ENCODE results near the gene AMY2B.
"Not testable (repeated sequence)": the region's sequence is repeated elsewhere in the genome, so short reads cannot be mapped to it uniquely, and the experiment has no call there.

Gene AMY2B

DNA sequence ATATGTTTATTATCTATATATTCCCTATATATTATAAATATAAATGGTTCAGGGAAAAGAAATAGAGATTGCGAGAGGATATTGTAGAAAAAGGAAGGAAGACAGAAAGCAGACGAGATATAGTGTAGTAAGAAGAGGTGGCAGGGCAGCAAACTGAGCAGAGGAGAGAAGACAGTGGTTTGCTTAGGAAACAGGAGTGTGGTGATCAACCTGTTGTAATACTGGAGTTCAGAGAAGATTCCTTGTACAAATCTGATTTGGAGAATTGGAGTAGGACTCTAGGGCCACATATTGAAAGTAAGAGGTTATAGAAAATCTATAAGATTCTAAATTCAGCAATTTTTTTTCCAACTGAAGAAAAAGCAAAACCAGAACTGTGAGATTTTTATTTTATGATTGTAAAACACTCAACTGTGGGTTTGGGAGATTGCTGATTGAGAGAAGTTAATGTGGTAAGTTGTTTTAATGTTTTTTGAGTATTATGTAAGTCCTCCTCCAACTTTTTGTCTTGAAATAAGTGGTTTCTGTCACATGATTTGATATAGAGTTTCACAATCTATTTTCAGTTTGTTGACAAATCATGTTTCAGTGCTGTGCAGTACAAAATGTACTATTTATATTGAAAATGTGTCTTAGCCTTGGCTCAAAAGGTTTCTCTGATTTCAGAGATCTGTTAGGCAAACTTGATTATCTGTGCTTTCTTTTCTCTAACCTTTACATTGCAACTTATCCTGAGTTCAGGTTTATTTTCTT is 9.6 kb upstream of the AMY2B start:
- Histone ChIP-seq H3K4me1 (ENCODE audit: control insufficient read depth, insufficient read depth, low read length) (no peaks in the 10 kb centered on the region), H3K27me3 (ENCODE audit: control insufficient read depth, insufficient read depth, low read length) (no peaks in the 10 kb centered on the region), H3K9ac (ENCODE audit: low read length) (no peak overlapping the region), H3K4me3 (ENCODE audit: low read length) (no peak overlapping the region), H3K36me3 (ENCODE audit: control insufficient read depth, insufficient read depth, low read length) (no peaks in the 10 kb centered on the region), H3K27ac (ENCODE audit: low read depth, low read length) (no peak overlapping the region)

DNA sequence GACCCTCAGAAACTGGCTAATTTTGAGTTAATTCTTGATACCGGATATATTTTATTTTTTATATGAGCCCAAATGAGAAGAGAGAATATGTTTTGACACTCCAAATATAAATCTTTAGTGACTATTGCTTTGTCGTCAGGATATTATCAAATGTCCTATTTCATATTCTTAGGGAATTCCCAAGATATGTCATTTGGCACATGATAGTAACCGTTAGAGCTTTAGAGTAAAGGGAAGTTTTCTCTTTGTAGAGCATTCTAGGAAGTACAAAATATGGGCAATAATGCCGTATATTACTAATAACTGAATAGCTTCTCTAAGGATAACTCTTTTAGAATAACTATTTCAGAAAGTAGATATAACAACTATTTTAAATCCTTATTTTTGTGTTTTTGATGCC is 8.3 kb upstream of the AMY2B start:
- Histone ChIP-seq H3K27me3 (ENCODE audit: control insufficient read depth, insufficient read depth, low read length) (no peaks in the 10 kb centered on the region), H3K36me3 (ENCODE audit: control insufficient read depth, insufficient read depth, low read length) (no peaks in the 10 kb centered on the region), H3K9ac (ENCODE audit: low read length) (no peak overlapping the region), H3K4me3 (ENCODE audit: low read length) (no peak overlapping the region), H3K27ac (ENCODE audit: low read depth, low read length) (no peak overlapping the region), H3K4me1 (ENCODE audit: control insufficient read depth, insufficient read depth, low read length) (no peaks in the 10 kb centered on the region)

DNA sequence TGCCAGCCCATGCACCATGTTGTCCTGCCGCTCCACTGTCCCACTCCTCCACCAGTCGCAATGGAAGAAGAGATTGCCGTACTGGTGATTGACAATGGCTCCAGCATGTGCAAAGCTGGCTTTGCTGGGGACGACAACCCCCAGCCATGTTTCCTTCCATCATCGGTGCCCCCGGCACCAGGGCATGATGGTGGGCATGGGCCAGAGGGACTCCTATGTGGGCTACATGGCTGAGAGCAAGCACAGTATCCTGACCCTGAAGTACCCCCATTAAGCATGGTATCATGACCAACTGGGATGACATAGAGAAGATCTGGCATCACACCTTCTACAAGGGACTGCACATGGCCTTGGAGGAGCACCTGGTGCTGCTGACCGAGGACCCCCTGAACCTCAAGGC is 1.9 kb upstream of the AMY2B start:
- Histone ChIP-seq H3K27me3 (ENCODE audit: control insufficient read depth, insufficient read depth, low read length) (no peaks in the 10 kb centered on the region), H3K27ac (ENCODE audit: low read depth, low read length) (no peak overlapping the region), H3K36me3 (ENCODE audit: control insufficient read depth, insufficient read depth, low read length) (no peaks in the 10 kb centered on the region), H3K4me3 (ENCODE audit: low read length) (no peak overlapping the region), H3K4me1 (ENCODE audit: control insufficient read depth, insufficient read depth, low read length) (no peaks in the 10 kb centered on the region), H3K9ac (ENCODE audit: low read length) (no peak overlapping the region)

DNA sequence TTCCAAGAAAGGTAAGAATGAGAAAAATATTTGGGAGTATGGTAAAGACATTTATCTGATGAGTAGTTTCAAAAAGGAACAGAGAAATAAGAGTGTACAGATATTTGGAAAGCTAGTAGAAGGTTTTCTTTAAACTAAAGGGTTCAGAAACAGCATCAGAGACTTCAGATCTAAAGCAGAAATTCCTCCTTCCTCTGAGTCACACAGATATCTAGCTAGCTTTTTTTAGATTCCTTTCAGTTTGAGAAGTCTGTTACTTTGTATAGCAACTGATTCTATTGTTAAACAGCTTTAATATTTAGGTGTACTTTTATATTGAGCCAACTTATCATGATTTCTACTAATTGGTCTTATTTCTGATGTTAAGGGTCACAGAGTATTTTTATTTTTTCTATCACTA is 4.7 kb downstream of the AMY2B start:
- no peak overlapping the region for H3K9ac ChIP-seq (ENCODE audit: low read length)
- no peak overlapping the region for H3K4me3 ChIP-seq (ENCODE audit: low read length)
- H3K4me1 ChIP-seq (ENCODE audit: control insufficient read depth, insufficient read depth, low read length), result no peaks in the 10 kb centered on the region
- H3K27ac ChIP-seq (ENCODE audit: low read depth, low read length), result no peak overlapping the region
- H3K36me3 ChIP-seq (ENCODE audit: control insufficient read depth, insufficient read depth, low read length), result no peaks in the 10 kb centered on the region
- no peaks in the 10 kb centered on the region for H3K27me3 ChIP-seq (ENCODE audit: control insufficient read depth, insufficient read depth, low read length)

DNA sequence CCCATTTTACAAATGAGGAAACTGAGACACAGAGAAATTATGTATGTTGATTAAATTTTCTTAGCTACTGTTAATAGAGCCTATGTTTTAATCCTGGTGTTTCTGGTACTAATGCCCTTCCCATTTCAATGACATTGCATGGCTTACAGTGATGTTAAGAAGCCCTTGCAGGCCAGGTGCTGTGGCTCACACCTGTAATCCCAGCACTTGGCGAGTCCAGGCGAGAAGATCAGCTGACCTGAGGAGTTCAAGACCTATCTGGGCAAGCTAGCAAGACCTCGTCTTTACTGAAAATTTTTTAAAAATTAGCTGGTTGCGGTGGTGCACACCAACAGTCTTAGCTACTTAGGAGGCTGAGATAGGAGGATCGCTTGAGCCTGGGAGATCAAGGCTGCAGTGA is 5.4 kb downstream of the AMY2B start:
- not testable (repeated sequence) for H3K36me3 ChIP-seq (ENCODE audit: control insufficient read depth, insufficient read depth, low read length); H3K4me1 ChIP-seq (ENCODE audit: control insufficient read depth, insufficient read depth, low read length); H3K27ac ChIP-seq (ENCODE audit: low read depth, low read length); H3K9ac ChIP-seq (ENCODE audit: low read length); H3K27me3 ChIP-seq (ENCODE audit: control insufficient read depth, insufficient read depth, low read length); H3K4me3 ChIP-seq (ENCODE audit: low read length)

DNA sequence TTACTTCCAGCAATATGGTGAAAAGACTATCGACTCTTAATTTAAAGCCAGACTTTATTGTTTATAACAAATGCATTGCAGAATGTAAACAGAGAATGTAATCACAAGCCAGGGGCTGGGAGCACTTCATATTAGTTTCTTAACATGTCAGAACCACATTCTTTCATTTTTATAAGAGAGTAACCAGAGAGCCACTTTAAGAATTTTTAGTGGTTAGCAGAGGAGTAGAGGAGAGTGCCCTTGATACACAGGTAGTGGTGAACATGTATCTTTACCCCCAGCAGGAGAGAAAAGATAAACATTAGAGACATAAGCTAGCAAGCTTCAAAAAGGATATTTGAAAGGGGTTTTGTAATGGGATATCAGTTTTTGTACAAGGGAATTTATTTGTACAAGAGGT is 11.1 kb downstream of the AMY2B start:
- no peaks in the 10 kb centered on the region for H3K4me1 ChIP-seq (ENCODE audit: control insufficient read depth, insufficient read depth, low read length)
- H3K36me3 ChIP-seq (ENCODE audit: control insufficient read depth, insufficient read depth, low read length), result no peaks in the 10 kb centered on the region
- H3K4me3 ChIP-seq (ENCODE audit: low read length), result no peak overlapping the region
- H3K27me3 ChIP-seq (ENCODE audit: control insufficient read depth, insufficient read depth, low read length), result no peaks in the 10 kb centered on the region
- H3K27ac ChIP-seq (ENCODE audit: low read depth, low read length), result no peak overlapping the region
- H3K9ac ChIP-seq (ENCODE audit: low read length), result no peak overlapping the region

DNA sequence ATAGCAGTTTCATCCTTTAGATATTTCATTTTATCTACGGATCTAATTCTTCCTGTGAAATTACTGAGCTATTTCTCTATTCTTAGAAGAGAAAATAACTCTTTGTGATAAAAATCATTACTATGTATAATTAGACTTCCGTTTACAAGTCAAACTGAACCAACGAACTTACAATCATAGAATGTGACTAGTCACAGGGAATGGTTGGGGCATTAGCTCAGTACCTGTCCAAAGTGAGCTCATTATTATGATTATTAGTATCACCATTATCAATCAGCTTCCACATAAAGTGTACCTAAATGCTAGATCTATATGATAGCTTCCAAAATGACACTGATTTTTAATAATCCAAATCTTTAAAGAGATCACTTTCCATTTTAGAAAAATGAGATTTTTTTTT is 12.5 kb downstream of the AMY2B start:
- Histone ChIP-seq H3K27me3 (ENCODE audit: control insufficient read depth, insufficient read depth, low read length) (no peaks in the 10 kb centered on the region), H3K4me3 (ENCODE audit: low read length) (no peak overlapping the region), H3K9ac (ENCODE audit: low read length) (no peak overlapping the region), H3K36me3 (ENCODE audit: control insufficient read depth, insufficient read depth, low read length) (no peaks in the 10 kb centered on the region), H3K27ac (ENCODE audit: low read depth, low read length) (no peak overlapping the region), H3K4me1 (ENCODE audit: control insufficient read depth, insufficient read depth, low read length) (no peaks in the 10 kb centered on the region)

DNA sequence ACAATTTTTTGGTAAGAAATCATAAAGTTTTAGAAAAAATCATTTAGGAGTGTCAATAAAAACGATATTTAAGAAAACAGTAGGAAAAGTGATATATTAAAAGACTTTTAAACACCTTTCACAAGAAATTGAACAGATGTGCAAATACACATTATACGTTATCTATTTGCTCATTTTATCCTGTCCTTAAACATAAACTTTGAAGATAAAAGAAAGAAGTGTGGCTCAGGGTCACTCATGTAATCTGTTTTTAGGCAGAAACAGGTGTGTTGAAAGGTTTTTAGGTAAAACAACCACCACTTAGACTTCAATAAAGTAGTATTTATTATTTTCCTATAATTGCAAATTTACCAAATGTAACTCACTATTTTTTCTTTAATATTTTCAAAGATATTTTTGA is 13.1 kb downstream of the AMY2B start:
- Histone ChIP-seq H3K4me3 (ENCODE audit: low read length) (no peak overlapping the region), H3K9ac (ENCODE audit: low read length) (no peak overlapping the region), H3K4me1 (ENCODE audit: control insufficient read depth, insufficient read depth, low read length) (no peaks in the 10 kb centered on the region), H3K27me3 (ENCODE audit: control insufficient read depth, insufficient read depth, low read length) (no peaks in the 10 kb centered on the region), H3K27ac (ENCODE audit: low read depth, low read length) (no peak overlapping the region), H3K36me3 (ENCODE audit: control insufficient read depth, insufficient read depth, low read length) (no peaks in the 10 kb centered on the region)

DNA sequence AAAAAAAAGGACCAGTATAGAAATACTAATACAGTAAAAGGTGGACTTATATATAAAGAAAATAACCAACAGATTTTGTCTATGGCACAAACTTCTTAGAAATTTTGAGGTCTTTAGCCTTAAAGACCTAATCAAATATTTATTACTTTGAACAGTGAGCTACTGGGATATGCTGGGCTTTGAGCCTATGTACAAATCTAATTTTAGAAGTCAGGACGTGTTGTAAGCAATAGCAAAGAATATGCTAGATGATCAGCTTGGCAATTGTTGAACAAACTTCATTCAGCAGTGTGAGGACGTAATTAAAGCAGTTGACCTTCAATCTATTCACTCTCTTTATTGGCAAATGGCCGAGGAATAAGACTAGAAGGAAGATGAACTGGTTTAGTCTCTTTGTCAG is 31.4 kb downstream of the AMY2B start:
- not testable (repeated sequence) for H3K27me3 ChIP-seq (ENCODE audit: control insufficient read depth, insufficient read depth, low read length); H3K4me1 ChIP-seq (ENCODE audit: control insufficient read depth, insufficient read depth, low read length); H3K4me3 ChIP-seq (ENCODE audit: low read length); H3K27ac ChIP-seq (ENCODE audit: low read depth, low read length); H3K36me3 ChIP-seq (ENCODE audit: control insufficient read depth, insufficient read depth, low read length); H3K9ac ChIP-seq (ENCODE audit: low read length)

DNA sequence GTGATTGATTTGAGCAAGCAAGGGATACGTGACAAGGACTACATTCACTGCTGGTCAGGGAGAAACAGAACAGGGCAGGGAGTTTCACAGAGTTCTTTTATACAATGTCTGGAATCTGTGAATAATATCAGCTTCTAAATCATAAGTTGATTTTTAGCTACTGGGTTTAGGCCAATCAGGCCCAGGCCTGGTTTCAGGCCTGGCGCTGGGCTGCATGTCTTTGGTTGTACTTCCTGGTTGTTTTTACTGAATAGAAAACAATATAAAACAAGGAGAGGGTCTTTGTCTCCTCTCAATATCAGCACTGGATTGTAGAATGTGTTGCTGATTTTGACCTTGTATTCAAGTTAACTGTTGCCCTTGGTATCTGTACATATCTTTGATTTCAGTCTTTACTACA is 45.0 kb downstream of the AMY2B start:
- Histone ChIP-seq H3K27ac (ENCODE audit: low read depth, low read length) (no peak overlapping the region), H3K36me3 (ENCODE audit: control insufficient read depth, insufficient read depth, low read length) (no peaks in the 10 kb centered on the region), H3K27me3 (ENCODE audit: control insufficient read depth, insufficient read depth, low read length) (no peaks in the 10 kb centered on the region), H3K4me1 (ENCODE audit: control insufficient read depth, insufficient read depth, low read length) (no peaks in the 10 kb centered on the region), H3K9ac (ENCODE audit: low read length) (no peak overlapping the region), H3K4me3 (ENCODE audit: low read length) (no peak overlapping the region)

DNA sequence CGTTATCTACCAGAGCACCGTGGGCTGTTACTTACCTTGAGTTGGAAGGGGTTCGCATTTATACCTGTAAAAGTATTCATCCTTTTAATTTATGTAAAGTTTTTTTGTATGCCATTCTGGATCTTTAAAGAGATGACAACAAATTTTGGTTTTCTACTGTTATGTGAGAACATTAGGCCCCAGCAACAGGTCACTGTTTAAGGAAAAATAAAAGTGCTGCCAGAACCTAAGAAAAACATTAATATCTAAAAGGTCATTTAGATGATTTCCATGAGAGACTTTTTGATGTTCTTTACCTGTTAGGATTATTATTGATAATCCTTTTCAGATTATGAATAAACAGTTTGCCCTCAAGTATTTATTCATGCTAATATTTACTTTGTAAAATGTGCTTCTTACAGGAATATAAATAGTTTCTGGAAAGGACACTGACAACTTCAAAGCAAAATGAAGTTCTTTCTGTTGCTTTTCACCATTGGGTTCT is 45.6 kb downstream of the AMY2B start, which contains the start of gene AMY2A:
Gene AMY2A, plus strand, starts transcription at position 434 of the 484 bp plus-strand sequence. Its CDS starts 14 bp downstream, at position 448.
- not testable (repeated sequence) for H3K27ac ChIP-seq (ENCODE audit: low read depth, low read length)

DNA sequence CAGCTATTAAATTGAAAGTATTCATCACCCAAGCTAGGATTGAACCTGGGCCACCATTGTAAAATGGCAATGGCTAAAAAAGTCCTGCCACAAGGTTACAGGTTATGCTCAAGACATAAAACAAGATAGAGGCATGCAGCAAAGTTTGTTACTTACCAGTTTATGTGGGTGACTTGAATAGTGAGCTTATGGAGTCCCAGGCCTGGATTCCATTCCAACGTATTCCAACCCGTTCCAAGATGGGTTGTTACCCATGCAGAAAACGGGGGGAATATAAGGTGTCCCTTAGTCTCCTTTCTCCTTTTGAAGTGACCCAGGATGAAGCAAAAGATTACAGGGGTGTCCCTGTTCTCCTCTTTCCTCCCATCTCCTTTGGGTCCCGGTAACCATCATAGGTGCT is 56.0 kb downstream of the AMY2B start:
- H3K4me1 ChIP-seq (ENCODE audit: control insufficient read depth, insufficient read depth, low read length); H3K9ac ChIP-seq (ENCODE audit: low read length); H3K27me3 ChIP-seq (ENCODE audit: control insufficient read depth, insufficient read depth, low read length); H3K4me3 ChIP-seq (ENCODE audit: low read length); H3K27ac ChIP-seq (ENCODE audit: low read depth, low read length); H3K36me3 ChIP-seq (ENCODE audit: control insufficient read depth, insufficient read depth, low read length): not testable (repeated sequence)

More for the DNA sequence above, 45.6 kb downstream of the AMY2B start, which contains the start of gene AMY2A:
- H3K36me3 ChIP-seq (ENCODE audit: control insufficient read depth, insufficient read depth, low read length); H3K4me3 ChIP-seq (ENCODE audit: low read length); H3K9ac ChIP-seq (ENCODE audit: low read length); H3K27me3 ChIP-seq (ENCODE audit: control insufficient read depth, insufficient read depth, low read length); H3K4me1 ChIP-seq (ENCODE audit: control insufficient read depth, insufficient read depth, low read length): not testable (repeated sequence)
